Posterior cingulate gyrus (tissue), 11 donors: ENCODE results near the gene NLRP6.
A peak's percentile ranks its signal among the peaks of the same experiment; 100 is the strongest.
"Not testable (repeated sequence)": the region's sequence is repeated elsewhere in the genome, so short reads cannot be mapped to it uniquely, and the experiment has no call there.

Experiments
- DNase-seq, 10 donors: peaks; one replicate each; pipeline versions ENCODE4 v3.0.0 to v3.0.0-alpha.2; 2020 to 2021; ENCODE audit warnings: mixed read lengths in 3 of 10
- intact Hi-C: fragments of 100-400 bp; cut with DNase I; formaldehyde crosslinking; loops from one replicate; pipeline ENCODE4 v1.15.1; 2023

Gene NLRP6

DNA sequence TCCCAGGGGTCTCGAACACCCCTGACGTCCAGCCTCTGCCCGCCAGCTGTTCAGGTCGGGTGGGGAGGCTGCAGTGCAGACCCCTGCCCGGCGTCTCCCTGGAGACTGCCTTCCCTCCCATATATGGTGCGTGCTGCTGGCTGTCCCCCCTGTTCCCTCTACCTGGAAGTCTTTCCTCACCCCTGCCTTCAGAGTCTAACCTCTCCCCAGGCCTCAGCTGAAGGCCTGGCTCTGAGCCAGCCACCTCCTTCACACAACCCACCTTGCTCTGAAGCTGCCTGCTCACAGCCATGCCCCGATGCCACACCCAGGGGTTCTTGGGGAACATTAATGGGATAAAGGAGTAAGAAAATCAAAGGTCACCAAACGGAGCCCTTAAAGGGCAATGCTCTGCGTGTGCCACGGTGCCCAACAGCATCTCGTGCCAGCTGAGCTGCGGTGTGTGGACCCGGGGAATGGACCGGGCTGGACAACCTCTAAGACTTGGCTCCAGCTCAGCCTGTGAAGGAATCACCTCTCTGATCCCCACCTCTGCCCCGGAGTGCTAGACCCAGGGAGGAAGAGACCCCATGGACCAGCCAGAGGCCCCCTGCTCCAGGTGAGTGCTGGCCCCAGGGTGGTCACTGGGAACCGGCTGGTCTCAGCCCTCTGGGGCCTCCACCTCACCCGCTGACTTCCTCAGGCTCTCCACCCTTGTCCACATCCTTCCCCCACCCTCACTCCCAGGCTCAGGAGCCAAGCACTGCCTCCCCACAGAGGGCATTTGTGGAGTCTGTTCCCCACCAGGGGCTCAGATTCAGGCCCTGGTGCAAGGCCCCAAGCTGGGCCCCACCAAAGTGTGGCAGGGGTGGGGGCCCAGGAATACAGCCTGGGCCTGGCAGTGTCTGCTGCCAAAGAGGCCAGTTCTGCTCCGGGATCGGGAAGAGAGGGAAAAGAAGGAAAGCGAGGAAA is at the start of gene NLRP6:
NLRP6 (plus strand) TSS at position 407 of the 951 bp plus-strand sequence; CDS start at position 570, 163 bp downstream.
- intact Hi-C loops: no loop called here
- peak in 3 of 10 donors; percentile 11 to 72 (median 61) for DNase-seq

DNA sequence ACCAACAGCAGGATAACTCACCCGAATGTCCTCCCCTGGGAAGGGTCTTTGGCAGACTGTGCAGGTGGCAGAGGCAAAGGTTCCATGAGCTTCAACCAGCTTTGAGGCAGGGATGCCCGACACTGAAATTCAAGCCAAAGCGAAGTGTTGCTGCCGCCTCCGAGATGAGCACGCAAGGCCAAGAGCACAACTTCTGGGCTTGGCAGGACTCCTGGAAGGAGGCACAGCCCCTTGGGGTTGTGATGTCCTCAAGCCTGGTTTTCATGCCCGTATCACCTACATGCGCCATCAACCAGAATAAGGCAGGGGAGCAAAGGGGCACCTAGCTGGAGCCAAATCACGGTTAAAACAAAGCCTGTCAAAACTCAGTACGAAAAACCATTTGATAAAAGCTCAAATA is 47.8 kb upstream of the NLRP6 start:
- DNase-seq: no peak
- intact Hi-C loops: no loop called here

DNA sequence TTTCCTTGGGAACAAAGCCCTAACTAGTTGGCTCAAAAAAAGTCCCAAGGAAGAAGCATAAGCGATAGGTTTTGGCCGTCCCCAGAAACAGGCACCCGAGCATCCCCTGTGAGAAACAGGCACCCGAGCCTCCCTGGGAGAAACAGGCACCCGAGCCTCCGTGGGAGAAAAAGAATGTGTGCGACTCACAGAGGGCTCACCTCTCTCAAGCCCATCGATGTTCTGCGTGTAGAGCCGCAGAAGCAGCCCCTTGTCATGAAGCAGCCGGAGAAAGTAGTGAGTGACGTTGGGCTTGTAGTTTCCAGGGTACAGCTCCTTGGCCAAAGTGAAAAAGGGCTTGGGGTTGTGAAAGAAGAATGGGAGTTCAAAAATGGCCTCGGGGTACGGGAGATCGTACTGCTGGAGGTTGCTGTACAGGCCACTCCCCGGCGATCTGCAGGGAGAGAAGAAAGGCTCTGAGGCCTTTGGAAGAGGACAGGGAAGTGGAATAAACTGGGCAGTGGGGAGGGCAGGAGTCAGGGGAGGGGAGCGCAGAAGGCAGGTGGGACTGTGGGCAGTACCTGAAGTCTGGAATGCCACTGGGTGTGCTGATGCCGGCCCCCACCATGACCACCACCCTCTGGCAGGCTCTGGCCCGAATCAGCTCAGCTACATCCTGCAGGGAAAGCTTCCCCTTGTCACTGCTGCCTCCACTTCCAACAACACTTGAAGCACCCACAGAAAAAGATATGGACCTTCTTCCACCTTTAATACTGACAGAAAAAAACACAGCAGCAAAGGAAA is 45.2 kb upstream of the NLRP6 start:
- no peak for DNase-seq
- intact Hi-C loops: no loop called here

DNA sequence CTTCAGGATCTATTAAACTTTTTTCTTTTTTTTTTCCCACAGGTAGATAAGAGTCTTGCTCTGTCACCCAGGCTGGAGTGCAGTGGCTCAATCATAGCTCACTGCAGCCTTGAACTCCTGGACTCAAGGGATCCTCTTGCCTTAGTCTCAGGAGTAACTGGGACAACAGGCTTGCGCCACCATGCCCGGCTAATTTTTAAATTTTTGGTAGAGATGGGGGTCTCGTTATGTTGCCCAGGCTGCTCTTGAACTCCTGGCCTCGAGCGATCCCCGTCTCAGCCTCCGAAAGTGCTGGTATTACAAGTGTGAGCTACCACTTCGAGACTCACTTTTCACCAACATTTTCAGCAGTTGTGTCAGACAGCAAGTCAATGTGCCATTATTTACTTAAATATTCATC is 43.0 kb upstream of the NLRP6 start:
- intact Hi-C loops: no loop called here
- no peak for DNase-seq

DNA sequence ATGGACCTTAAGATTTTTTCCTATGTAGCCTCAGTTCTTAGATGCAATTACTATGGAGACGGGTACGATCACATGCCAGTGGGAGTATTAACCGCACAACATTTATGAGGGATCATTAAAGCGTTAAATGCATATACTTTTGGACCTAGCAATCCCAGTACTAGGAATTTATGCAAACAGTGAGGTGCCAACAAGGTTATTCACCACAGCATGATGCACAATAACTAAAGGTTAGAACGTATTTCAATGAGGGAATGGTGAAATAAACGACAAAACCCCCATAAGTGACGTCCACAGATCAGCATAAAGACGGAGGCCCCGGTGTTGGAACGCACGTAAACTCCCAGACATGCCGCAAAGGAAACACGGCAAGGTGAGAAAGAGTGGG is 42.6 kb upstream of the NLRP6 start:
- intact Hi-C loops: no loop called here
- DNase-seq: peak in 1 of 10 donors; percentile 76

DNA sequence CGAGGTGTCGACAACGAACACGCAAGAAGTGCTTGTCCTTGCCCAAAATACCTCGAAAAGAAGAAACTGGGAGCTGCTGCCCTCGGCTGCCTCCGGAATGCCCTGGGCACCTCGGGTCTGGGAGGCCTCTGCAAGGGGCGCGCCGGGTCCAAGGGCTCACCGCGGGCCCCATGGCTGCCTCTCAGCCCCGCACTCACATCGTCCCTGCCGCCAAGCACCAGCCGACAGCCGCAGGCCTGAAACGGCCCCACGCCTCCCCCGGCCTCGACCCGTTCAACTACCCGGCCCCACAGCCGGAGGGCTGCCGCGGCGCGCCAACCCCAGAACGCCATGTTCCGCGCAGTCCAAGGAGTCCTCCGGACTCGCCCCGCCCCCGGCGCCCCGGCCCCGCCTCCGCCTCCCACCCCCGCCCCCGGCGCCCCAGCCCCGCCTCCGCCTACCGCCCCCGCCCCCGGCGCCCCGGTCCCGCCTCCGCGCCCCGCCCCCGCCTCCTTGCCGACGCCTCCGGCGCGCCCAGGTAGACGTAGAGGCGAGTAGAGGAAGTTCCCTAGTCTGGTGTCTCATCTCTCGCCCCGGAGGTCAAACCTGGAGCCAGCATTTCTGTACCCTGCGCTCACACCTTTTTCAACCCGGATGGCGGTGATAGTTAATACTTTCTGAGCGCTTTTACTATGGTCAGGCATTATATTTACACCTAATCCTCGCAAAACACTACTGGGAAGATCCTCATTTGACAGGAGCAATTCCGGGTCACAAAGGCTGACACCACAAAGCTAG is 42.0 kb upstream of the NLRP6 start, which contains the start of gene SIRT3:
SIRT3 (minus strand) TSS at position 346 of the 777 bp plus-strand sequence; CDS start at position 332, 14 bp downstream.
- DNase-seq: peak; percentile 41 to 95 (median 64)
- intact Hi-C loops: loop anchor here (2.0 kb wide), 1 partner anchor 29 kb away; the partner anchor contains the start of genes BET1L and RIC8A

DNA sequence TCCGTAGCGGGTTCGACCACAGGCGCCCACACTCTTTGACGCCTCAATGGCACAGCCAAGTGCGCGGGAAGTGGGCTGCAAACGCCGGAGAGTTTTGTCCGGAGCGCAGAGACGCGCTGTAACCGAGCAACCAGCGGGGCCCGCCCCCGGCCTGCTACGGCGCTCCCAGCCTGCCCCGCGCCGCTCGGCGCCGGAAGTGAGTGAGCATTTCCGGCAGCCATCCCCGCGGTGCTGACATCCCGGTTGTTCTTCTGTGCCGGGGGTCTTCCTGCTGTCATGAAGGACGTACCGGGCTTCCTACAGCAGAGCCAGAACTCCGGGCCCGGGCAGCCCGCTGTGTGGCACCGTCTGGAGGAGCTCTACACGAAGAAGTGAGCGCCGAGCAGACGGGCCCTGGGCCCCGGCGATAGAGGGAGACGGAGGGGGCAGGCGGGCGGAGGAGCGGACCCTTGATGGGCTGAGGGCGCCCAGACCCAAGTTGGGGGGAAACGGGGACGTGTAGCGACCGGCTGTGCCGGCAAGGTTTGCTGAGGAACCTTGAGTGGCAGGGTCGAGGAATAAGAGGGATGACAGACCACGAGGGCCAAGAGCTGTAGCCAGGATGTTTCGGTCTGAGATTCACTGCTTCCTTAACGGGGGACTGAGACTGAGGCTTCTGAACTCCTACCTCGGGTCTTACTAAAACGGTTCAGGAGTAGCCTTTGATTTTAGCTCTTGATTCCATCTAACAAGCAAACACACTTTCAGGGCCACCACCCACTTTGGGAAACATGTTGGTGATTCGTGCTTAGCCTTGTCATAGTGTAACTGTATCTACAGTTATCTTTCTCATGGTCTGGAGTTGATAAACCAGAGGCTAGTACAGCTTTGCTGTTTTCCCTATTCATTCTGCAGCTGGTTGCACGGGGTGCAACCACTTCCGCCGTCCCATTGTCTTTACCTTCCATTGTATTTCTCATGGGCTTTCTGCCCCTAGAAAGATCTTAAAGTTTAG is 41.1 kb upstream of the NLRP6 start, which contains the start of gene PSMD13:
PSMD13 (plus strand) TSS at position 203 of the 994 bp plus-strand sequence; CDS start at position 277, 74 bp downstream.
- intact Hi-C loops: loop anchor here (2.0 kb wide), 1 partner anchor 30 kb away; the partner anchor contains the start of genes BET1L and RIC8A
- peak; percentile 79 to 98 (median 86) for DNase-seq

DNA sequence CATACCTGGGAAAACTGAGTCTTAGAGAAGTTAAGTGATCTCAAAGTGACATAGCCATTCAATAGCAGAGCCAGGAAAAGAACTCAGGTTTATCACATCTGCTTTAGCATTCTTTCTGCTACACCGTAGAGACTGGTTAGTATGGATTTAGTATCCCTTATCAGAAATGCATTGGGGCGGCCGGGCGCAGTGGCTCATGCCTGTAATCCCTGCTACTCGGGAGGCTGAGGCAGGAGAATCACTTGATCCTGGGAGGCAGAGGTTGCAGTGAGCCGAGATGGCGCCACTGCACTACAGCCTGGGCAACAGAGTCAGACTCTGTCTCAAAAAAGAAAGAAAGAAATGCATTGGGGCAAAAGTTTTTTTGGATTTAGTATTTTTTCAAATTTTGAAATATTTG is 39.9 kb upstream of the NLRP6 start:
- intact Hi-C loops, DNase-seq: not testable (repeated sequence)

DNA sequence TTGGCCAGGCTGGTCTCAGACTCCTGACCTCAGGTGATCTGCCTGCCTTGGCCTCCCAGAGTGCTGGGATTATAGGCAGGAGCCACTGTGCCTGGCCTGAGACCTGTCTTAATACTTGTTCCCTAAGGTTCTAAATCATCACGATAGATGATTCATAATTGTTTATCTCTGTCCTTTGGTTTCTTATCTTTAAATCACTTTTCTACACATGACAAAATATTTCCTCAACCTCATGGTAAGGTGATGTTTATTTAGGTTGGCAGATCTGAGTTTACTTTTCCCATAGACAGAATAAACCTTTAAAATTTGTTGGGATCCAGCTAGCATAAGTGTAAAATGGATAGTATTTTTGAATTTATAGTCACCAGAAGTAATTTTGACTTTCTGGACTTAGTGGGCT is 37.9 kb upstream of the NLRP6 start:
- intact Hi-C loops: no loop called here
- DNase-seq: no peak

DNA sequence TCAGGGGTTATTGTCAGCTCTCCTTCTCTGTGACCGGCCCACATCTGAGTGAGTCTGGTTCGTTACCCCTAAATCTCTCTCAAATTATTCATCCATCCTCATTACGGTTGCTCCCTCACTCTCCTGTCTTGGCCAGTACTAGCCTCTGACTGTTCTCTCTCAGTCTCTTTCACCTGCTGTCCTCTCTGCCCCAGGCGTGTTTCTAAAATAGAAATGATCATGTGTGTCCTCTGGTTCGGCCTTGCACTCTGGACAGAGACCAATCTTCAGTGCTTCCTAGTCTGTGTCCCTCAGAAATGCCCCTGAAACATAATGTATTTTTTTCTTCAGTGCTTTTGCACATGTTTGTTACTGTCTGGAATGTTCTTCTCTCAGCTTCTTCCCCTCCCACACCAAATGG is 36.6 kb upstream of the NLRP6 start:
- no peak for DNase-seq
- intact Hi-C loops: no loop called here

DNA sequence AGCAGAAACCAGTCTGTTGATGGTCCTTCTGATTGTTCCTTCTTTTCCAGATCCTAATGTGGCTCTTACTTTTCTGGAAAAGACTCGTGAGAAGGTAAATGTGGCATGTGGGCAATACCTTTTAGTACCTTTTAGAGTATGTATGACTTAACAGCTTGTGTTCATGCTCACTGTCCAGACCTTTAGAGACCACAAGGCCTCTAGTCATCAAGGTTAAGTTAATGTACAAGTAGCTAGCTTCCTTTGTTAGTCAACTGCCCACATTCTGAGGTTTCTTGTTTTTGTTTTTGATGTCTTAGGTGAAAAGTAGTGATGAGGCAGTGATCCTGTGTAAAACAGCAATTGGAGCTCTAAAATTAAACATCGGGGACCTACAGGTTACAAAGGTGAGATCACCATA is 33.8 kb upstream of the NLRP6 start:
- no peak for DNase-seq
- intact Hi-C loops: no loop called here

DNA sequence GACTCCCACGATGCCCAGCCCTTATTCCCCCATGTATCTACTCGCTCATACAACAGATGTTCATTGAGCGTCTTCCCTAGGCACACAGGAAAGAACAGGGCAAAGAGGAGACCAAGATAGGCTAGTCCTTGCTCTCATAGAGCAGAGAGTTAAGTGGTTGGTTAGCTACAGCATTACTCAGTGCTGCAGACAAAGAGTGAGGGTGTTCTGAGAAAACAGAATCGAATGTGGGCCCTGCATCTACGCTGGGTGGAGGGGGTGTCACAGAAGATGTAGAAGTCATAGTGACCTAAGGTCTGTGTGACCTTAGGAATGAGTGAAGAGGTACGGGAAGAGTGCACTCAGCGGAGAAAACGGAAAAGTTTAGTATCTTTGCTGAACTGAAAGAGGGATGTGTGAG is 29.1 kb upstream of the NLRP6 start:
- intact Hi-C loops: no loop called here

DNA sequence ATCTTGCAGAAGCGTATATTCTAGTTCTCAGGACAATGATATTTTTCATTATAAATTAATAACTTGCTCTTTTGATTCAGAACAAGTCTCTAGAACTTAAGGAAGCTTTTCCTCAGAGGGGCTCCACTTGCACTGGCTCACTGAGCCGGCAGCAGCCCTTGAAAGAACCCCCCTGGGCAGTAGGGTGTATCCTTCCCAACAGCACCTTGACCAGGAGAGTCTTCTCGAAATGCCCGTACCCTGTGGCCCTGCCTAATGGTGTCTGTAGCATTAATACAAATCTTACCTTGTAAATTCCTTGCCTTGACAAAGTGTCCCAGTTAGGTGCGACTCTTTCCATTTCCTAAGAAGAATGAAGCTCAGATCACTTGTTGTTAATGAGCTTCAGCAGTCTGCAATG is 27.9 kb upstream of the NLRP6 start:
- no peak for DNase-seq
- intact Hi-C loops: loop anchor here (10.0 kb wide), 1 partner anchor 105 kb away; no protein-coding TSS in a partner anchor

More for the DNA sequence above, 29.1 kb upstream of the NLRP6 start:
- no peak for DNase-seq

DNA sequence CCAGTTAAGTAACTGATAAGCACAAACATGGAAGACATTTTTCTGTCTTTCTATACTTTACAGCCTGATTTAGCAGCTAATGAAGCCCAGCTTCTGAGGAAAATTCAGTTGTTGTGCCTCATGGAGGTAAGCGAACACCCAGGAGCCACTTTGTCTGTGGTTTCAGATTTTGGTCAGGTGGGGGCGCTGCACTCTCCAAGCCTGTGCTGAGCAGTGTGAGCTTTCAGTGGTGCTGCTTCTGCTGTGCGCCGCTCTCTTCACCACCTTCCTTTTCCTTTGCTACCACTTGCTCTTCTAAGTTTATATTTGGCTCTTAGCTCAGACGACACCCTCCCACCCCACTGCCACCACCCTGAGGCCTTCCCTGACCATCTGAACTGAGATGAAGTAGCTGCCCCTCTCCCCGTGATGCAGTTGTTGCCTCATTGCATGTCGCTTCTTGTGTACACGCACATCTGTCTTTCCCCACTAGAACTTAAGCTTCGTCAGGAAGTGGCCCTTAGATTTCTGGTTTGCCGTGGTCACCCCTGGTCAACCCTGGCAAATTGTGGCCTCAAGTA is 27.4 kb upstream of the NLRP6 start:
- DNase-seq: peak in 7 of 10 donors; percentile 30 to 92 (median 66)
- intact Hi-C loops: loop anchor here (10.0 kb wide), 1 partner anchor 104 kb away; no protein-coding TSS in a partner anchor

DNA sequence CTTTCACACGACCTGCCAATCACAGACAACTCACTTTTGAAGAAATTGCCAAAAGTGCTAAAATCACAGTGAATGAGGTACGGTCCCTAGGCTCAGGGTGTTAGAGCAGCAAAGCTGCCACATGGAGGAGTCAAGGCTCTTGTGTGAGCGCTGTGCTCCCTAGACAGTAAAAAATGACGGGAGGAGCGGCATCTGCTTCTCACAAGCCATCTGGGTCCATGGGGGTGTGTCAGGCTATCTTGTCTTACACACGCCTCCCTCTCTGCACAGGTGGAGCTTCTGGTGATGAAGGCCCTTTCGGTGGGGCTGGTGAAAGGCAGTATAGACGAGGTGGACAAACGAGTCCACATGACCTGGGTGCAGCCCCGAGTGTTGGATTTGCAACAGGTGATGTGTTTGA is 26.7 kb upstream of the NLRP6 start:
- no peak for DNase-seq
- intact Hi-C loops: loop anchor here (10.0 kb wide), 1 partner anchor 103 kb away; no protein-coding TSS in a partner anchor

DNA sequence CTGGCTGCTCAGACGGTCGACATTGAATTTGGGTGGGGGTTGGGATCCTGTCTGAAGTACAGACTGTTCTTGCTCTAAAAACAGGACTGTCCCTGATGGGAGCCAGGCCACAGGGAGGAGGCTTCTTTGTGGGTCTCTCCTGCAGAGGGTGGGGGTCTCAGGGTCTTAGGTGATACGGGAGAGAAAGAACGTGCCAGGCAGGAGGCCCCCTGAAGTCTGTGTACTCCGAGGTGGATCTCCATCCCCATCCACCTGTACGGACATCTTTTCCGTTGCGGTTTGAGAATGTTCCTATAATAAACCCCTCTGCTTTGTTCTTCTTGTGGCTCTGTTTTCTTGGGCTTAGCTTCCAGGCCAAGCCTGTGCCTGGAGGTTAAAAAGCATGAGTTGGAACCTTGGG is 25.5 kb upstream of the NLRP6 start:
- intact Hi-C loops: loop anchor here (10.0 kb wide), 1 partner anchor 102 kb away; no protein-coding TSS in a partner anchor
- no peak for DNase-seq

DNA sequence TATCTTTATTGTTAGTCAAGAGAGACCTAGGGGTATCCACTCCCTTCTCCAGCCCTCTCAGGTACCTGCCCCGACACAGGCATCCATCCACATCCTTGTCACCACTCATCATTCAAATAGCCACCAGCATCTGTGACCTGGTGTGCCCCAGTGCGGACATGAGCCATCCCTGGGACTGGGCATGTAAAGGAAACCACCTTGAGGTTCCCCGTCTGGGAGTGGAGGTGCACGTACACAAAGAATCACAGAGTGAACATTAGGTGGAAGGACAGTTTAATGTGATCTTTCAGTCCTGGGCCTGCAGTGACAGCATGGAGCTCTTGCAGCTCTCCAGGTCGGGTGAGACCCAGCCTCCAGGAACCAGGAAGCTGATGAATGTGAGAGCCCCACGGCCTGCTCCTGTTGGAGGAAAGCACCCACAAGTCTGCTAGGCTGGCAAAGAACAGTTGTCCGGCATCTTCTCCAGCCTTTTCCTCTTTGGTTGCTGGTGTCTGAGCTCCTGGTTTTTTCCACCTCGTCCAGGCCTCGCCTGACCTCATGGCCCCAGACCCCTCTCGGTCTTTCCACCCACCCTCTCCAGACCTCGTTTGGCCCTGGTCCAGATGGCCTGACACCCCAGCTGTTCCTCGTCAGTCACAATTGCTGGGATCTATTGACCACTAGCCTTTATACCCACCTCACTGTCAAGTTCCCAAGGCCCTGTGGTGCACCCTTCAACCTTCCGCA is 24.9 kb upstream of the NLRP6 start:
- intact Hi-C loops: loop anchor here (10.0 kb wide), 1 partner anchor 101 kb away; no protein-coding TSS in a partner anchor

More for the DNA sequence above, 24.9 kb upstream of the NLRP6 start:
- DNase-seq: no peak
